NT2/D1 (cell line): ENCODE data around the gene RPTOR.

Experiments used
- SUZ12 ChIP-seq: IDR thresholded peaks from 2 replicates; pipeline ENCODE4 v1.6.1; 2011; ENCODE audit not compliant: insufficient read length, insufficient read depth; ENCODE audit errors: extremely low read depth
- YY1 ChIP-seq: IDR thresholded peaks from 2 replicates; pipeline ENCODE4 v1.6.1; 2011; ENCODE audit not compliant: insufficient read length, insufficient read depth
- ZNF274 ChIP-seq: IDR thresholded peaks from 2 replicates; pipeline ENCODE4 v1.6.1; 2011; ENCODE audit warnings: mild to moderate bottlenecking, low read depth, low read length

DNA sequence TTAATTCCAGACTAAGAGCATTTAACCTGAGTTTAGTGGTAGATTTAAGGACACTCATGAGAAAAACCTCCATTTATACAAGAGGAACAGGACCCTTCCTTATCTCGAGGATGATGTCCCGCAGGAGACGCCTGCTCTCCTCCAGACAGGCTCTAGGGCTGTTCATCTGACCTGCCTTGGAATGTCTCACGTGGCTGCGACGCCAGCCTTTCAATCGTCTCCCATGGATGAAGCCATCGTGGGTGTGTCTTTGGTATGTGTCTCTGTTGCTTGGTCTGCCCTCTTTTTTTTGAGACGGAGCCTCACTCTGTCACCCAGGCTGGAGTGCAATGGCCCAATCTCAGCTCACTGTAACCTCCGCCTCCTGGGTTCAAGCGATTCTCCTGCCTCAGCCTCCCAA is 463.5 kb downstream of the RPTOR start:
- TF ChIP-seq SUZ12: no peak
- TF ChIP-seq ZNF274: no peak
- no peak for TF ChIP-seq YY1
